HEK293 (cell line): Measurements from ENCODE around the gene RND2.
A peak's percentile ranks its signal among the peaks of the same experiment; 100 is the strongest.

Experiments
- GLI2 ChIP-seq: fragments of 450-650 bp; formaldehyde crosslinking; IDR thresholded peaks from 2 replicates; pipeline ENCODE4; 2017; ENCODE audit warnings: missing biosample characterization, missing genetic modification characterization, low read depth, borderline replicate concordance
- GLIS1 ChIP-seq: fragments of 450-650 bp; formaldehyde crosslinking; IDR thresholded peaks from 2 replicates; pipeline ENCODE4 v1.5.1; 2016; ENCODE audit warnings: missing biosample characterization, missing genetic modification characterization
- IKZF3 ChIP-seq: fragments of 450-650 bp; IDR thresholded peaks from 2 replicates; pipeline ENCODE4 v1.5.0; 2018; ENCODE audit warnings: missing biosample characterization, mild to moderate bottlenecking, missing genetic modification characterization, moderate library complexity
- OSR2 ChIP-seq: fragments of 450-650 bp; formaldehyde crosslinking; IDR thresholded peaks from 2 replicates; pipeline ENCODE4 v1.5.1; 2016; ENCODE audit warnings: missing biosample characterization, missing genetic modification characterization
- WT1 ChIP-seq: fragments of 450-650 bp; formaldehyde crosslinking; IDR thresholded peaks from 2 replicates; pipeline ENCODE4 v1.5.1; 2016; ENCODE audit warnings: missing biosample characterization, missing genetic modification characterization
- ZBTB8A ChIP-seq: fragments of 450-650 bp; formaldehyde crosslinking; IDR thresholded peaks from 2 replicates; pipeline ENCODE4 v1.5.1; 2016; ENCODE audit warnings: missing biosample characterization, missing genetic modification characterization
- ZNF146 ChIP-seq: fragments of 450-650 bp; formaldehyde crosslinking; IDR thresholded peaks from 2 replicates; pipeline ENCODE4 v1.5.1; 2016; ENCODE audit warnings: missing biosample characterization, missing genetic modification characterization
- ZNF23 ChIP-seq: fragments of 450-650 bp; formaldehyde crosslinking; IDR thresholded peaks from 2 replicates; pipeline ENCODE4 v1.5.1; 2016; ENCODE audit warnings: missing biosample characterization, missing genetic modification characterization, borderline replicate concordance
- ZNF335 ChIP-seq: fragments of 450-650 bp; formaldehyde crosslinking; conservative IDR thresholded peaks from 2 replicates; pipeline ENCODE4 v1.5.1; 2016; ENCODE audit warnings: missing biosample characterization, missing genetic modification characterization
- ZNF341 ChIP-seq: fragments of 450-650 bp; formaldehyde crosslinking; IDR thresholded peaks from 2 replicates; pipeline ENCODE4; 2016; ENCODE audit warnings: low read depth, missing biosample characterization, missing genetic modification characterization
- ZNF391 ChIP-seq: fragments of 450-650 bp; formaldehyde crosslinking; IDR thresholded peaks from 2 replicates; pipeline ENCODE4 v1.5.1; 2016; ENCODE audit warnings: low read depth, missing biosample characterization, missing genetic modification characterization, borderline replicate concordance
- ZNF548 ChIP-seq: fragments of 450-650 bp; formaldehyde crosslinking; IDR thresholded peaks from 2 replicates; pipeline ENCODE4 v1.5.1; 2016; ENCODE audit warnings: missing biosample characterization, missing genetic modification characterization
- ZNF561 ChIP-seq: fragments of 450-650 bp; IDR thresholded peaks from 2 replicates; pipeline ENCODE4 v1.5.1; 2018; ENCODE audit warnings: missing biosample characterization, missing genetic modification characterization, borderline replicate concordance
- ZNF571 ChIP-seq: fragments of 450-650 bp; formaldehyde crosslinking; IDR thresholded peaks from 2 replicates; pipeline ENCODE4 v1.5.0; 2017; ENCODE audit warnings: missing biosample characterization, missing genetic modification characterization
- ZNF830 ChIP-seq: fragments of 450-650 bp; IDR thresholded peaks from 2 replicates; pipeline ENCODE4 v1.5.0; 2018; ENCODE audit warnings: missing biosample characterization, missing genetic modification characterization, low read depth, mild to moderate bottlenecking, moderate library complexity
- ZNF843 ChIP-seq: fragments of 450-650 bp; formaldehyde crosslinking; IDR thresholded peaks from 2 replicates; pipeline ENCODE4 v1.5.1; 2016; ENCODE audit warnings: missing biosample characterization, missing genetic modification characterization
- TF ChIP-seq, protein P1 (sequence below): IDR thresholded peaks from 2 replicates; pipeline ENCODE4 v1.6.1; 2011; ENCODE audit warnings: mild to moderate bottlenecking, low read depth, low read length, borderline replicate concordance
- TF ChIP-seq, protein P2 (sequence below): fragments of 450-650 bp; formaldehyde crosslinking; conservative IDR thresholded peaks from 2 replicates; pipeline ENCODE4 v1.5.1; 2016; ENCODE audit warnings: low read depth, missing biosample characterization, missing genetic modification characterization
- TF ChIP-seq, protein P3 (sequence below): fragments of 450-650 bp; formaldehyde crosslinking; IDR thresholded peaks from 2 replicates; pipeline ENCODE4 v1.5.1; 2017; ENCODE audit warnings: missing biosample characterization, missing genetic modification characterization
- TF ChIP-seq, protein P4 (sequence below): fragments of 450-650 bp; formaldehyde crosslinking; IDR thresholded peaks from 2 replicates; pipeline ENCODE4 v1.5.1; 2016; ENCODE audit warnings: missing biosample characterization, missing genetic modification characterization, borderline replicate concordance
- TF ChIP-seq, protein P5 (sequence below): fragments of 450-650 bp; formaldehyde crosslinking; IDR thresholded peaks from 2 replicates; pipeline ENCODE4 v1.5.1; 2017; ENCODE audit warnings: missing biosample characterization, missing genetic modification characterization
- TF ChIP-seq, protein P6 (sequence below): fragments of 450-650 bp; formaldehyde crosslinking; IDR thresholded peaks from 2 replicates; pipeline ENCODE4 v1.5.1; 2016; ENCODE audit warnings: missing biosample characterization, missing genetic modification characterization
- TF ChIP-seq, protein P7 (sequence below): fragments of 450-650 bp; formaldehyde crosslinking; IDR thresholded peaks from 2 replicates; pipeline ENCODE4 v1.5.1; 2016; ENCODE audit warnings: missing biosample characterization, missing genetic modification characterization

The RND2 gene

DNA sequence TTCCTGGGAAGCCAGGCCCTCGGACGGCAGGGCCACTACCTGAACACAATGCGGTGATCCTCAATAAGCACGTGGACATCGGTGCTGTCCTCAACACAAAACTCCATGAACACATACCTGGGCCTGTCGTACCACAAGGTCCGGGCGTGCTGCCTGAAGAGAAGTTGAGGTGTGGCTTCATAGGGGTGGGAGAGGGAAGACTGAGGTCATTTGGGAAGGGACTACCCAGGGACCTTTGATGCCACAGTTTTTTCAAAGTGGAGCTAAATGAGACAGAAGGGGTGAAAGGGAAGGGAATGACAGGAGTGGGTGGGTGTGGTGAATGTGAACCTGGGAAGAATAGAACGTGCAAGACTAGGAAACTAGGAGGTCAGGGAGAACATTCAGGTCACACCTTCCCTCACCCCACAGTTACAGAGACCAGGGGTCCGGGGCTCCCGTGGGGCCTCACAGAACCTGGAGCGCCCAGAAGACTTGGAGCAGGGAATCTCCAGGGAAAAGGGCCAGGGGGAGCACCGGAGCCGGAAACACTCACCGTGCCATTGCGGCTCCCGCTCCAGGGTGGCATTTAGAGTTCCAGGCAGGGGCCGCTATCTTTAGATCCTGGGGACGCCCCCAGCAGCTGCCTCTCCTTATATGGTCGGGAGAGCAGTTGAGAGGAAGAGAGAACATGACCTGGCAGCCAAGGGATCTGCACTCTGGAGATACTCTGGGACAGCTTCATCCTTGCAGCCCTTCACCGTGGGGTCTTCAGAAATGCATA is 45.3 kb upstream of the RND2 start, which contains the start of gene PTGES3L (continued):
- no peak for TF ChIP-seq ZNF23
- no peak for TF ChIP-seq ZNF146 (tag by site-specific recombination)
- no peak for TF ChIP-seq ZNF830
- TF ChIP-seq ZNF341 (tag by site-specific recombination) = peak; percentile 21
- TF ChIP-seq, protein P1, sequence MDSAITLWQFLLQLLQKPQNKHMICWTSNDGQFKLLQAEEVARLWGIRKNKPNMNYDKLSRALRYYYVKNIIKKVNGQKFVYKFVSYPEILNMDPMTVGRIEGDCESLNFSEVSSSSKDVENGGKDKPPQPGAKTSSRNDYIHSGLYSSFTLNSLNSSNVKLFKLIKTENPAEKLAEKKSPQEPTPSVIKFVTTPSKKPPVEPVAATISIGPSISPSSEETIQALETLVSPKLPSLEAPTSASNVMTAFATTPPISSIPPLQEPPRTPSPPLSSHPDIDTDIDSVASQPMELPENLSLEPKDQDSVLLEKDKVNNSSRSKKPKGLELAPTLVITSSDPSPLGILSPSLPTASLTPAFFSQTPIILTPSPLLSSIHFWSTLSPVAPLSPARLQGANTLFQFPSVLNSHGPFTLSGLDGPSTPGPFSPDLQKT = peak; percentile 63; the same call in 1 of the 2 replicates
- TF ChIP-seq, protein P2, sequence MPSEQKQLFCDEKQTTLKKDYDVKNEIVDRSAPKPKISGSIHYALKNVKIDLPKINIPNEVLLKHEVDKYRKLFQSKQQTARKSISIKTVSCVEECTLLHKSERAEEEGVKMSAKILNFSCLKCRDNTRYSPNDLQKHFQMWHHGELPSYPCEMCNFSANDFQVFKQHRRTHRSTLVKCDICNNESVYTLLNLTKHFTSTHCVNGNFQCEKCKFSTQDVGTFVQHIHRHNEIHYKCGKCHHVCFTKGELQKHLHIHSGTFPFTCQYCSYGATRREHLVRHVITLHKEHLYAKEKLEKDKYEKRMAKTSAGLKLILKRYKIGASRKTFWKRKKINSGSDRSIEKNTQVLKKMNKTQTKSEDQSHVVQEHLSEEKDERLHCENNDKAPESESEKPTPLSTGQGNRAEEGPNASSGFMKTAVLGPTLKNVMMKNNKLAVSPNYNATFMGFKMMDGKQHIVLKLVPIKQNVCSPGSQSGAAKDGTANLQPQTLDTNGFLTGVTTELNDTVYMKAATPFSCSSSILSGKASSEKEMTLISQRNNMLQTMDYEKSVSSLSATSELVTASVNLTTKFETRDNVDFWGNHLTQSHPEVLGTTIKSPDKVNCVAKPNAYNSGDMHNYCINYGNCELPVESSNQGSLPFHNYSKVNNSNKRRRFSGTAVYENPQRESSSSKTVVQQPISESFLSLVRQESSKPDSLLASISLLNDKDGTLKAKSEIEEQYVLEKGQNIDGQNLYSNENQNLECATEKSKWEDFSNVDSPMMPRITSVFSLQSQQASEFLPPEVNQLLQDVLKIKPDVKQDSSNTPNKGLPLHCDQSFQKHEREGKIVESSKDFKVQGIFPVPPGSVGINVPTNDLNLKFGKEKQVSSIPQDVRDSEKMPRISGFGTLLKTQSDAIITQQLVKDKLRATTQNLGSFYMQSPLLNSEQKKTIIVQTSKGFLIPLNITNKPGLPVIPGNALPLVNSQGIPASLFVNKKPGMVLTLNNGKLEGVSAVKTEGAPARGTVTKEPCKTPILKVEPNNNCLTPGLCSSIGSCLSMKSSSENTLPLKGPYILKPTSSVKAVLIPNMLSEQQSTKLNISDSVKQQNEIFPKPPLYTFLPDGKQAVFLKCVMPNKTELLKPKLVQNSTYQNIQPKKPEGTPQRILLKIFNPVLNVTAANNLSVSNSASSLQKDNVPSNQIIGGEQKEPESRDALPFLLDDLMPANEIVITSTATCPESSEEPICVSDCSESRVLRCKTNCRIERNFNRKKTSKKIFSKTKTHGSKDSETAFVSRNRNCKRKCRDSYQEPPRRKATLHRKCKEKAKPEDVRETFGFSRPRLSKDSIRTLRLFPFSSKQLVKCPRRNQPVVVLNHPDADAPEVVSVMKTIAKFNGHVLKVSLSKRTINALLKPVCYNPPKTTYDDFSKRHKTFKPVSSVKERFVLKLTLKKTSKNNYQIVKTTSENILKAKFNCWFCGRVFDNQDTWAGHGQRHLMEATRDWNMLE (tag by site-specific recombination) = 0 out of 2 replicates have a peak, but pooled peaks have one; percentile 12
- TF ChIP-seq, protein P3, sequence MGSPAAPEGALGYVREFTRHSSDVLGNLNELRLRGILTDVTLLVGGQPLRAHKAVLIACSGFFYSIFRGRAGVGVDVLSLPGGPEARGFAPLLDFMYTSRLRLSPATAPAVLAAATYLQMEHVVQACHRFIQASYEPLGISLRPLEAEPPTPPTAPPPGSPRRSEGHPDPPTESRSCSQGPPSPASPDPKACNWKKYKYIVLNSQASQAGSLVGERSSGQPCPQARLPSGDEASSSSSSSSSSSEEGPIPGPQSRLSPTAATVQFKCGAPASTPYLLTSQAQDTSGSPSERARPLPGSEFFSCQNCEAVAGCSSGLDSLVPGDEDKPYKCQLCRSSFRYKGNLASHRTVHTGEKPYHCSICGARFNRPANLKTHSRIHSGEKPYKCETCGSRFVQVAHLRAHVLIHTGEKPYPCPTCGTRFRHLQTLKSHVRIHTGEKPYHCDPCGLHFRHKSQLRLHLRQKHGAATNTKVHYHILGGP (tag by site-specific recombination) = no peak
- no peak for TF ChIP-seq ZNF548
- TF ChIP-seq GLI2 = no peak
- TF ChIP-seq, protein P4, sequence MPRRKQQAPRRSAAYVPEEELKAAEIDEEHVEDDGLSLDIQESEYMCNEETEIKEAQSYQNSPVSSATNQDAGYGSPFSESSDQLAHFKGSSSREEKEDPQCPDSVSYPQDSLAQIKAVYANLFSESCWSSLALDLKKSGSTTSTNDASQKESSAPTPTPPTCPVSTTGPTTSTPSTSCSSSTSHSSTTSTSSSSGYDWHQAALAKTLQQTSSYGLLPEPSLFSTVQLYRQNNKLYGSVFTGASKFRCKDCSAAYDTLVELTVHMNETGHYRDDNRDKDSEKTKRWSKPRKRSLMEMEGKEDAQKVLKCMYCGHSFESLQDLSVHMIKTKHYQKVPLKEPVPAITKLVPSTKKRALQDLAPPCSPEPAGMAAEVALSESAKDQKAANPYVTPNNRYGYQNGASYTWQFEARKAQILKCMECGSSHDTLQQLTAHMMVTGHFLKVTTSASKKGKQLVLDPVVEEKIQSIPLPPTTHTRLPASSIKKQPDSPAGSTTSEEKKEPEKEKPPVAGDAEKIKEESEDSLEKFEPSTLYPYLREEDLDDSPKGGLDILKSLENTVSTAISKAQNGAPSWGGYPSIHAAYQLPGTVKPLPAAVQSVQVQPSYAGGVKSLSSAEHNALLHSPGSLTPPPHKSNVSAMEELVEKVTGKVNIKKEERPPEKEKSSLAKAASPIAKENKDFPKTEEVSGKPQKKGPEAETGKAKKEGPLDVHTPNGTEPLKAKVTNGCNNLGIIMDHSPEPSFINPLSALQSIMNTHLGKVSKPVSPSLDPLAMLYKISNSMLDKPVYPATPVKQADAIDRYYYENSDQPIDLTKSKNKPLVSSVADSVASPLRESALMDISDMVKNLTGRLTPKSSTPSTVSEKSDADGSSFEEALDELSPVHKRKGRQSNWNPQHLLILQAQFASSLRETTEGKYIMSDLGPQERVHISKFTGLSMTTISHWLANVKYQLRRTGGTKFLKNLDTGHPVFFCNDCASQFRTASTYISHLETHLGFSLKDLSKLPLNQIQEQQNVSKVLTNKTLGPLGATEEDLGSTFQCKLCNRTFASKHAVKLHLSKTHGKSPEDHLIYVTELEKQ (tag by site-specific recombination) = no peak
- TF ChIP-seq, protein P5, sequence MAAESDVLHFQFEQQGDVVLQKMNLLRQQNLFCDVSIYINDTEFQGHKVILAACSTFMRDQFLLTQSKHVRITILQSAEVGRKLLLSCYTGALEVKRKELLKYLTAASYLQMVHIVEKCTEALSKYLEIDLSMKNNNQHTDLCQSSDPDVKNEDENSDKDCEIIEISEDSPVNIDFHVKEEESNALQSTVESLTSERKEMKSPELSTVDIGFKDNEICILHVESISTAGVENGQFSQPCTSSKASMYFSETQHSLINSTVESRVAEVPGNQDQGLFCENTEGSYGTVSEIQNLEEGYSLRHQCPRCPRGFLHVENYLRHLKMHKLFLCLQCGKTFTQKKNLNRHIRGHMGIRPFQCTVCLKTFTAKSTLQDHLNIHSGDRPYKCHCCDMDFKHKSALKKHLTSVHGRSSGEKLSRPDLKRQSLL = peak; percentile 60; the same call in 1 of the 2 replicates
- TF ChIP-seq ZNF843 (tag by site-specific recombination) = no peak
- TF ChIP-seq ZNF561 (tag by site-specific recombination) = peak; percentile 50; the same call in 1 of the 2 replicates
- TF ChIP-seq ZNF391 (tag by site-specific recombination) = no peak
- peak; percentile 51 for TF ChIP-seq IKZF3 (tag by site-specific recombination)
- no peak for TF ChIP-seq ZNF571
- TF ChIP-seq OSR2 = peak; percentile 34; the same call in 1 of the 2 replicates
- TF ChIP-seq ZNF335 (tag by site-specific recombination) = no peak
- TF ChIP-seq, protein P6, sequence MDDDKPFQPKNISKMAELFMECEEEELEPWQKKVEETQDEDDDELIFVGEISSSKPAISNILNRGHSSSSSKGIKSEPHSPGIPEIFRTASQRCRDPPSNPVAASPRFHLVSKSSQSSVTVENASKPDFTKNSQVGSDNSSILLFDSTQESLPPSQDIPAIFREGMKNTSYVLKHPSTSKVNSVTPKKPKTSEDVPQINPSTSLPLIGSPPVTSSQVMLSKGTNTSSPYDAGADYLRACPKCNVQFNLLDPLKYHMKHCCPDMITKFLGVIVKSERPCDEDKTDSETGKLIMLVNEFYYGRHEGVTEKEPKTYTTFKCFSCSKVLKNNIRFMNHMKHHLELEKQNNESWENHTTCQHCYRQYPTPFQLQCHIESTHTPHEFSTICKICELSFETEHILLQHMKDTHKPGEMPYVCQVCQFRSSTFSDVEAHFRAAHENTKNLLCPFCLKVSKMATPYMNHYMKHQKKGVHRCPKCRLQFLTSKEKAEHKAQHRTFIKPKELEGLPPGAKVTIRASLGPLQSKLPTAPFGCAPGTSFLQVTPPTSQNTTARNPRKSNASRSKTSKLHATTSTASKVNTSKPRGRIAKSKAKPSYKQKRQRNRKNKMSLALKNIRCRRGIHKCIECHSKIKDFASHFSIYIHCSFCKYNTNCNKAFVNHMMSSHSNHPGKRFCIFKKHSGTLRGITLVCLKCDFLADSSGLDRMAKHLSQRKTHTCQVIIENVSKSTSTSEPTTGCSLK (tag by site-specific recombination) = no peak
- TF ChIP-seq, protein P7, sequence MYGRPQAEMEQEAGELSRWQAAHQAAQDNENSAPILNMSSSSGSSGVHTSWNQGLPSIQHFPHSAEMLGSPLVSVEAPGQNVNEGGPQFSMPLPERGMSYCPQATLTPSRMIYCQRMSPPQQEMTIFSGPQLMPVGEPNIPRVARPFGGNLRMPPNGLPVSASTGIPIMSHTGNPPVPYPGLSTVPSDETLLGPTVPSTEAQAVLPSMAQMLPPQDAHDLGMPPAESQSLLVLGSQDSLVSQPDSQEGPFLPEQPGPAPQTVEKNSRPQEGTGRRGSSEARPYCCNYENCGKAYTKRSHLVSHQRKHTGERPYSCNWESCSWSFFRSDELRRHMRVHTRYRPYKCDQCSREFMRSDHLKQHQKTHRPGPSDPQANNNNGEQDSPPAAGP (tag by site-specific recombination) = peak; percentile 26
- peak; percentile 78 for TF ChIP-seq GLIS1 (tag by site-specific recombination)
- no peak for TF ChIP-seq ZBTB8A
- no peak for TF ChIP-seq WT1 (tag by site-specific recombination)
